Lower leg skin (tissue), 4 donors: ENCODE data around the gene GPR135. TPM values are rescaled to one million over a fixed set of nuclear protein-coding genes. Genes with fewer than 3 reads are reported as not detected.
"Not testable (repeated sequence)": the region's sequence is repeated elsewhere in the genome, so short reads cannot be mapped to it uniquely, and the experiment has no call there.

Source experiments
- DNase-seq, 2 donors: peaks; one replicate each; pipeline ENCODE4 v3.0.0-alpha.2; 2019; ENCODE audit warnings: low spot score in 2 of 2
- H3K4me3 ChIP-seq: fragments of 200-600 bp; sonication (generic); 2 replicates; pipeline ENCODE4 v1.5.1; 2017; ENCODE audit warnings: mild to moderate bottlenecking, low read depth; ENCODE audit not compliant: poor library complexity, severe bottlenecking
- POLR2A ChIP-seq, 2 donors: fragments of 450-650 bp; IDR thresholded peaks; one replicate each; pipeline ENCODE4 v1.6.1; 2016 to 2017; ENCODE audit warnings: antibody characterized with exemption in 2 of 2, mild to moderate bottlenecking in 1 of 2, moderate library complexity in 1 of 2
- WGBS, 2 donors: methylation state at CpG; one replicate each; pipeline ENCODE4 v1.1.5; 2018; 5-methylcytosine and 5-hydroxymethylcytosine counted together
- intact Hi-C: fragments of 100-400 bp; cut with DNase I; formaldehyde crosslinking; loops from one replicate; pipeline ENCODE4 v1.15.0; 2023; ENCODE audit warnings: low total_unique reads
- total RNA-seq, 4 donors: library from RNA; depleted of rRNA; stranded (reverse); fragments of >200 nt; gene quantifications; one replicate each; pipeline ENCODE4 v1.1.0, GENCODE V29; 2016
- TF ChIP-seq, protein P1 (sequence below), 3 donors: fragments of 450-650 bp; IDR thresholded peaks; one replicate each; pipeline ENCODE4 v1.5.1; 2016; ENCODE audit warnings: antibody characterized with exemption in 3 of 3, mild to moderate bottlenecking in 3 of 3, moderate library complexity in 2 of 3

GPR135 gene
- total RNA-seq, 4 donors from 2014 or later, result 1.4 to 3.5 (median 2.2) TPM

DNA sequence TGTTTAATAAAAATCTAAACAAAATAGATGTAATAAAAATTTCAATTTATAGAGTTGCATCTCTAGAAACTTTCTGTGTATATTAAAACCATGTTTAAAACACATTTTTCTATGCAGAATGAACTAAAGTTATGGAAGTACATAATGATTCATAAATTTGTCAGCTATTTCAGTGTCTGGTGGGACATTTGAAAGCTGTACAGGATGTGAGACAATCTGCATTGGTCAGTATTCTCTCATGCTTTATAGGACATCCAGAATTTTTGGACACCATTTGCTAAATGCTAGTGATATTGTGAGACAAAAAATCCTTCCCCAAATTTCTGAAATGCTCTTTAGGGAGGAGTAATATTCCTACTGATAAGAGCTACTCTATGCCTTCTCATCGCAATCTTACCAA is 13.3 kb downstream of the GPR135 start:
- H3K4me3 ChIP-seq, result no peak overlapping the region
- no peak for TF ChIP-seq POLR2A (IDR thresholded peaks at IDR 0.05)
- TF ChIP-seq, protein P1, sequence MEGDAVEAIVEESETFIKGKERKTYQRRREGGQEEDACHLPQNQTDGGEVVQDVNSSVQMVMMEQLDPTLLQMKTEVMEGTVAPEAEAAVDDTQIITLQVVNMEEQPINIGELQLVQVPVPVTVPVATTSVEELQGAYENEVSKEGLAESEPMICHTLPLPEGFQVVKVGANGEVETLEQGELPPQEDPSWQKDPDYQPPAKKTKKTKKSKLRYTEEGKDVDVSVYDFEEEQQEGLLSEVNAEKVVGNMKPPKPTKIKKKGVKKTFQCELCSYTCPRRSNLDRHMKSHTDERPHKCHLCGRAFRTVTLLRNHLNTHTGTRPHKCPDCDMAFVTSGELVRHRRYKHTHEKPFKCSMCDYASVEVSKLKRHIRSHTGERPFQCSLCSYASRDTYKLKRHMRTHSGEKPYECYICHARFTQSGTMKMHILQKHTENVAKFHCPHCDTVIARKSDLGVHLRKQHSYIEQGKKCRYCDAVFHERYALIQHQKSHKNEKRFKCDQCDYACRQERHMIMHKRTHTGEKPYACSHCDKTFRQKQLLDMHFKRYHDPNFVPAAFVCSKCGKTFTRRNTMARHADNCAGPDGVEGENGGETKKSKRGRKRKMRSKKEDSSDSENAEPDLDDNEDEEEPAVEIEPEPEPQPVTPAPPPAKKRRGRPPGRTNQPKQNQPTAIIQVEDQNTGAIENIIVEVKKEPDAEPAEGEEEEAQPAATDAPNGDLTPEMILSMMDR (IDR thresholded peaks at IDR 0.05), result no peak
- intact Hi-C loops, result no loop called here
- 98% methylated on average over 1 of the region's 1 CpG for WGBS, 2 donors
- no peak for DNase-seq

DNA sequence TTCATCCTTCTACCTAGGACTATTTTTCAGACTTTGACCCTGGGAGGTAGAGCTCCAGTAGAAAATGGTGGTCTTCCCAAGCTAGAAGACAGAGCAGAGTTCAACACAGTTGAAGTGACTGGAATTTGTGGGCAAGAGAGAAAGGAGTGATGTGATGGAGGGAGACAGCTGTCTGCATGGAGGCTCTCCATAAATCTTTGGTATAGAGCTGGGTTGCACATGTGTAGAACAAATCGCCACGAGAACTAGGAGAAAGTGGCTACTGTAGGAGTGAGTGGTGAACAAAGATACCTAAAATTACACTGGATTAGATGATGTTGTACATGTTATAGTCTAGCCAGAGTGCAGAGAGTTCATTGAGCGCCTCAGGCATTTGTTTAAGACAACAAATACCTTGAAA is 14.5 kb downstream of the GPR135 start:
- no peak for DNase-seq
- intact Hi-C loops, result no loop called here
- TF ChIP-seq, protein P1 (IDR thresholded peaks at IDR 0.05), result no peak
- no peak for TF ChIP-seq POLR2A (IDR thresholded peaks at IDR 0.05)
- H3K4me3 ChIP-seq, result no peak overlapping the region
- WGBS, 2 donors, result 85 to 93% methylated on average over 3 of the region's 3 CpGs

DNA sequence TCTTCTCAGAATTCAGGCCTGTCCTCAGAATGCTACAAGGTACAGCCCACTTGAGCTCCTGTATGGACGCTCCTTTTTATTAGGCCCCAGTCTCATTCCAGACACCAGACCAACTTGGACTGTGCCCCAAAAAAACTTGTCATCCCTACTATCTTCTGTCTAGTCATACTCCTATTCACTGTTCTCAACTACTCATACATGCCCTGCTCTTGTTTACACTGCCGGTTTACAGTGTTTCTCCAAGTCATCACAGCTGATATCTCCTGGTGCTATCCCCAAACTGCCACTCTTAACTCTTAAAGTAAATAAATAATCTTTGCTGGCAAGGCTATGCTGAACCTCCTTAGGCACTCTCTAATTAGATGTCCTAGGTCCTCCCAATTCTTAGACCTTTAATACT is 16.5 kb downstream of the GPR135 start:
- 92 to 97% methylated on average over 2 of the region's 2 CpGs for WGBS, 2 donors
- H3K4me3 ChIP-seq, DNase-seq, intact Hi-C loops: not testable (repeated sequence)

DNA sequence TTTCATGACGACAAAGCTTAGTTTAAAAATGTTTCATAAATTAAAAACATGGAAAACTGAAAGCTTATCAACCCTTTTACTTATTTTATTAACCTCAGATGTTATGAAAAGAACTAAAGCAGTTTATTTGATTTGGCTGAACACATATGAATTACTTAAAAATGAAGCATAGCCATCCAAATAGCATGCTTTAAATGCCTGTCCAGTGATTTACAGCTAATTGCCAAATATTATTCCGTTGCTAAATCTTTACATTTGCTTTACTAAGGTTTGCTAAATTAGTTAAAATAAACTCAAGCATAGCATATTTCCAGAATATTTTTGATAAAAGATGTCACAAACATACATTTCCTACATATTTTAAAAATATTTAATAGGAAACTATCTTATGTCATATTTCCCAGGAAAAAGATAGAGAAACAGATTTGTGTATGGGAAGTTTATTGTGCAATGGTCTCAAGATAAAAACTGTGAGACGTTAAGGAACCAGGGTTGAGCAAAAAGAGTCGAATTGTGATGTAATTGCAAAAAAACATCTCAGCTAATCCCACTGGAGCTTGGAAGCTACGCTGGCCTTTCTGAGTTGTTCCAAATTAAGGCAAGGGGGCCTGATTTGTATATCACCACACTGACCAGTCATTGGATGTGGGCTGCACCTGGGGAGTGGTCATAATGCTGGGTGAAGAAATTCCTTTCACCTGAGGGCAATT is 25.8 kb downstream of the GPR135 start:
- intact Hi-C loops, result no loop called here

DNA sequence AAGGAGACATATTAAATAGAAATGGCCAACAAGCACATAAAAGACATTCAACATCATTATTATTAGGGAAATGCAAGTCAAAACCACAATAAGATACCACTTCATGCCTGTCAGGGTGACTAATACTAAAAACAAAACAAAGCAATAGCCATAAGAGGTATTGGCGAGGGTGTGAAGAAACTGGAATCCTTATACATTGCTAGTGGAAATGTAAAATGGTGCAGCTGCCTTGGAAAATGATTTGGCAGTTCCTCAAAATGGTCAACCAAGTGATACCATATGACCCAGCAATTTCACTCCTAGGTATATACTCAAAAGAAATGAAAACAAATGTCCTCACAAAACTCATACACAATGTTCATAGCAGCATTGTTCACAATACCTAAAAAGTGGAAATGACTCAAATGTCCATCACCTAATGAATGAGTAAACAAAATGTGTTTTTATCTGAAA is 27.0 kb downstream of the GPR135 start:
- DNase-seq, result no peak
- H3K4me3 ChIP-seq, result no peak overlapping the region
- intact Hi-C loops, result no loop called here
- WGBS, 2 donors, result 83 to 93% methylated on average over 1 of the region's 1 CpG
- TF ChIP-seq, protein P1 (IDR thresholded peaks at IDR 0.05), result no peak
- TF ChIP-seq POLR2A (IDR thresholded peaks at IDR 0.05), result no peak

More for the DNA sequence above, 25.8 kb downstream of the GPR135 start:
- 60 to 66% methylated on average over 5 of the region's 5 CpGs for WGBS, 2 donors
- no peak for DNase-seq
- TF ChIP-seq, protein P1 (IDR thresholded peaks at IDR 0.05), result no peak
- TF ChIP-seq POLR2A (IDR thresholded peaks at IDR 0.05), result no peak
- no peak overlapping the region for H3K4me3 ChIP-seq

DNA sequence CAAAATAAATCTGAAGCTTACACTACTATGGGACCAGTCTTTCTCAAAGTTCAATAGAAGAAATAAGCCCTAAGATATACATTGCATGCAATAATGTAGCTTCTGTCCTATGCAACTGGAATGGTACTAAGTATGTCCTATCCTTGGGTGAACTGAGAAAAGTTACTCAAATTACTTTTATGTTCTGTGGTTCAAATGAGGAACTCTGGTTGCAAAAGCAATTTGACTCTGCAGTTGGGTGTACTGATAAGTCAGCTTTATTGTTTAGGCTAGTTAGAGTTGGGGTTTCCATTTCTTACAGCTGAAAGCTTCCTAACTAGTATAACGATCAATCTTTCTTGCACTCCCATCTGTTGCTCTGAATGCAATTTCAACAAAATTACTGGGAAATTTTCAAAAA is 29.2 kb downstream of the GPR135 start:
- WGBS, 2 donors, result 87 to 98% methylated on average over 1 of the region's 1 CpG
- no peak for DNase-seq
- intact Hi-C loops, result no loop called here
- TF ChIP-seq POLR2A (IDR thresholded peaks at IDR 0.05), result no peak
- TF ChIP-seq, protein P1 (IDR thresholded peaks at IDR 0.05), result no peak
- H3K4me3 ChIP-seq, result no peak overlapping the region
